DOHH2 (cell line): ENCODE results near the gene FARS2.

Source experiments
- H3F3A ChIP-seq: fragments of 200-600 bp; sonication (generic), shearing (Covaris generic); 2 replicates; pipeline ENCODE4 v1.6.0; 2016; ENCODE audit warnings: antibody characterized with exemption, mild to moderate bottlenecking; ENCODE audit not compliant: control insufficient read depth, insufficient read depth
- H3K27ac ChIP-seq: fragments of 200-600 bp; sonication (generic); 2 replicates; pipeline ENCODE4 v1.5.1; 2014; ENCODE audit warnings: low read depth, mild to moderate bottlenecking, low read length, moderate library complexity
- H3K27me3 ChIP-seq: fragments of 200-600 bp; sonication (generic); 2 replicates; pipeline ENCODE4 v1.6.1; 2014; ENCODE audit warnings: mild to moderate bottlenecking, low read length, mixed read lengths; ENCODE audit not compliant: control insufficient read depth
- H3K36me3 ChIP-seq: fragments of 200-600 bp; sonication (generic); 2 replicates; pipeline ENCODE4 v1.6.1; 2014; ENCODE audit warnings: mild to moderate bottlenecking, low read length, moderate library complexity, mixed read lengths; ENCODE audit not compliant: control insufficient read depth
- H3K4me1 ChIP-seq: fragments of 200-600 bp; sonication (generic); 2 replicates; pipeline ENCODE4 v1.6.1; 2014; ENCODE audit warnings: mild to moderate bottlenecking, low read length, mixed read lengths; ENCODE audit not compliant: control insufficient read depth
- H3K4me2 ChIP-seq: fragments of 200-600 bp; sonication (generic); 2 replicates; pipeline ENCODE4 v1.6.0; 2014; ENCODE audit warnings: mild to moderate bottlenecking, low read length, moderate library complexity
- H3K4me3 ChIP-seq: fragments of 200-600 bp; sonication (generic); 2 replicates; pipeline ENCODE4 v1.5.1; 2014; ENCODE audit warnings: mild to moderate bottlenecking, low read length, mixed read lengths
- H3K79me2 ChIP-seq: fragments of 200-600 bp; sonication (generic); 2 replicates; pipeline ENCODE4 v1.6.1; 2014; ENCODE audit warnings: mild to moderate bottlenecking, low read length, mixed read lengths; ENCODE audit not compliant: control insufficient read depth
- H3K9me2 ChIP-seq: fragments of 200-600 bp; sonication (generic); replicated peaks from 2 replicates; pipeline ENCODE4 v1.6.1; 2014; ENCODE audit warnings: mild to moderate bottlenecking, low read length, mixed read lengths; ENCODE audit not compliant: control insufficient read depth
- H3K9me3 ChIP-seq: fragments of 200-600 bp; sonication (generic); 2 replicates; pipeline ENCODE4 v1.6.1; 2014; ENCODE audit warnings: antibody characterized with exemption, low read length, mixed read lengths; ENCODE audit not compliant: control insufficient read depth, insufficient read depth
- H4K20me1 ChIP-seq: fragments of 200-600 bp; sonication (generic); 2 replicates; pipeline ENCODE4 v1.6.0; 2014; ENCODE audit warnings: low read depth, mild to moderate bottlenecking, antibody characterized with exemption, low read length, moderate library complexity; ENCODE audit not compliant: control insufficient read depth, insufficient read depth
- EZH2phosphoT487 ChIP-seq: fragments of 200-600 bp; sonication (generic); IDR thresholded peaks from 2 replicates; pipeline ENCODE4 v1.6.1; 2017; ENCODE audit warnings: borderline replicate concordance, mild to moderate bottlenecking, antibody characterized with exemption, low read length, moderate library complexity, mixed read lengths
- TF ChIP-seq, protein P1 (sequence below): fragments of 200-600 bp; sonication (generic); IDR thresholded peaks from one replicate; pipeline ENCODE4 v1.5.1; 2014; ENCODE audit warnings: antibody characterized with exemption, mild to moderate bottlenecking, low read depth, low read length; ENCODE audit not compliant: poor library complexity, severe bottlenecking

FARS2 gene

DNA sequence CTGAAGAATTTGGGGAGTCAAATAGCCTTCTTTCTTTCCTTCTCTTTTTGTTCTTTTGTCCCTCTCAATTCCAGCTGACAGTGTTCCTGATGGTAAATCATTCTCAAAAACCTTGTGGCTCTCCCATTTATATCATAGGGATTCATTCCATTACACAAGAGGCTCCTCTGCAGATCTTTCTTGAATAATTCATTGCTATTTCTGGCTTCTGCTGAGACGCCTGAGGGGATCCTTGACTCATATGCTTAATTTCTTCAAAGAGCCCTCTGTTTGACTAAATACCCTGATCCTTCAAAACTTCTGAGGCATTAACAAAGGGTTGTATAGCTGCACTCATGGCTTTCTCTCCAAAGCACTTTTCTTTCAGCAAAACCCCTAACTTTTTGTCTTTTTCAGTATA lies 289.3 kb downstream of the FARS2 start:
- no peak overlapping the region for H3K4me2 ChIP-seq
- no peak overlapping the region for H3K4me3 ChIP-seq
- no peaks in the 10 kb centered on the region for H3K36me3 ChIP-seq
- H3K9me2 ChIP-seq: no peaks in the 10 kb centered on the region
- no peaks in the 10 kb centered on the region for H3K27me3 ChIP-seq
- H3K79me2 ChIP-seq: no peaks in the 10 kb centered on the region
- no peaks in the 10 kb centered on the region for H3K4me1 ChIP-seq
- TF ChIP-seq, protein P1, sequence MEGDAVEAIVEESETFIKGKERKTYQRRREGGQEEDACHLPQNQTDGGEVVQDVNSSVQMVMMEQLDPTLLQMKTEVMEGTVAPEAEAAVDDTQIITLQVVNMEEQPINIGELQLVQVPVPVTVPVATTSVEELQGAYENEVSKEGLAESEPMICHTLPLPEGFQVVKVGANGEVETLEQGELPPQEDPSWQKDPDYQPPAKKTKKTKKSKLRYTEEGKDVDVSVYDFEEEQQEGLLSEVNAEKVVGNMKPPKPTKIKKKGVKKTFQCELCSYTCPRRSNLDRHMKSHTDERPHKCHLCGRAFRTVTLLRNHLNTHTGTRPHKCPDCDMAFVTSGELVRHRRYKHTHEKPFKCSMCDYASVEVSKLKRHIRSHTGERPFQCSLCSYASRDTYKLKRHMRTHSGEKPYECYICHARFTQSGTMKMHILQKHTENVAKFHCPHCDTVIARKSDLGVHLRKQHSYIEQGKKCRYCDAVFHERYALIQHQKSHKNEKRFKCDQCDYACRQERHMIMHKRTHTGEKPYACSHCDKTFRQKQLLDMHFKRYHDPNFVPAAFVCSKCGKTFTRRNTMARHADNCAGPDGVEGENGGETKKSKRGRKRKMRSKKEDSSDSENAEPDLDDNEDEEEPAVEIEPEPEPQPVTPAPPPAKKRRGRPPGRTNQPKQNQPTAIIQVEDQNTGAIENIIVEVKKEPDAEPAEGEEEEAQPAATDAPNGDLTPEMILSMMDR: no peak
- TF ChIP-seq EZH2phosphoT487: no peak
- no peaks in the 10 kb centered on the region for H3F3A ChIP-seq
- no peaks in the 10 kb centered on the region for H3K9me3 ChIP-seq
- no peak overlapping the region for H3K27ac ChIP-seq
- no peaks in the 10 kb centered on the region for H4K20me1 ChIP-seq

DNA sequence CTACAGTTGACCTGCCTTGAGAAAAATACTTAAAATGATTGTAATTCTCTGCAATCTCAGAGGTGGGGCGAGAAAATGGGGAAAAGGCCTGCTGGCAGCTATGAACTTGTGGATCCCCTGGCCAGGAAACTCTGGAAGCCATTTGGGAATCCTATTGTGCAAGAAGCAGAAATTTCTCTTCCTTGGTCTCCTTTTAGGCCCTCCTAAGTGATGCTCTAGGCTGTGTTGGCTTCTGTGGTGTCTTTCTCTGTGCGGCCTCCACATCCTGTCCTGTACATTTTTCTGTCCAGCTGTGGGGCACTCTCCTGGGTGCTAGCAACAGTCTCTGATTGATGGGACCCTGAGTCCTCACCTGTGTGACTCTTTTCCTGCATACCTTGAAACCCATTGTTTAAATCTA lies 290.9 kb downstream of the FARS2 start:
- H4K20me1 ChIP-seq: no peaks in the 10 kb centered on the region
- H3K27ac ChIP-seq: no peak overlapping the region
- TF ChIP-seq, protein P1: no peak
- TF ChIP-seq EZH2phosphoT487: no peak
- no peaks in the 10 kb centered on the region for H3K36me3 ChIP-seq
- H3K79me2 ChIP-seq: no peaks in the 10 kb centered on the region
- no peak overlapping the region for H3K4me2 ChIP-seq
- no peak overlapping the region for H3K4me3 ChIP-seq
- H3K27me3 ChIP-seq: no peaks in the 10 kb centered on the region
- no peaks in the 10 kb centered on the region for H3K9me3 ChIP-seq
- H3K9me2 ChIP-seq: no peaks in the 10 kb centered on the region
- H3K4me1 ChIP-seq: no peaks in the 10 kb centered on the region
- H3F3A ChIP-seq: no peaks in the 10 kb centered on the region

DNA sequence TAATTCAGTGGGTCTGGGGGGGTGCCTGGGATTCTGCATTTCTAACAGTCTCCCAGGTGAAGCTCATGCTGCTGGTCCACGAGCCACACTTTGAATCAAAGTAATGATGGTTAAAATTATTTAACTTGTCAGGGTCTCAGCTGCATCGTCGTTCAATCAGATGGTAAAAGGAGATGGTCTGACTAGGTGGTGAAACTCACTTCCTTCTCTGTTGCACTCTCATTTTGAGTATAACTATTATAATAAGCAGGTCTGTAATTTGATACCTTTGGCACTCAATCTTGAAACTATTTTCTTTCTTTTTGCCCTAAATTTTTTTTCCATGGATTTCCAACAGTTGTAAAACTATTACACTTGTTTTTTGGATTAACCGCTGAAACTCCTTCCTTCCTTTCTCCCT lies 292.5 kb downstream of the FARS2 start:
- no peaks in the 10 kb centered on the region for H3K9me2 ChIP-seq
- no peak overlapping the region for H3K27ac ChIP-seq
- TF ChIP-seq EZH2phosphoT487: no peak
- TF ChIP-seq, protein P1: no peak
- no peaks in the 10 kb centered on the region for H3K36me3 ChIP-seq
- H3K4me3 ChIP-seq: no peak overlapping the region
- H3K27me3 ChIP-seq: no peaks in the 10 kb centered on the region
- no peaks in the 10 kb centered on the region for H3K4me1 ChIP-seq
- H3K4me2 ChIP-seq: no peak overlapping the region
- no peaks in the 10 kb centered on the region for H3K9me3 ChIP-seq
- no peaks in the 10 kb centered on the region for H4K20me1 ChIP-seq
- H3K79me2 ChIP-seq: no peaks in the 10 kb centered on the region
- no peaks in the 10 kb centered on the region for H3F3A ChIP-seq

DNA sequence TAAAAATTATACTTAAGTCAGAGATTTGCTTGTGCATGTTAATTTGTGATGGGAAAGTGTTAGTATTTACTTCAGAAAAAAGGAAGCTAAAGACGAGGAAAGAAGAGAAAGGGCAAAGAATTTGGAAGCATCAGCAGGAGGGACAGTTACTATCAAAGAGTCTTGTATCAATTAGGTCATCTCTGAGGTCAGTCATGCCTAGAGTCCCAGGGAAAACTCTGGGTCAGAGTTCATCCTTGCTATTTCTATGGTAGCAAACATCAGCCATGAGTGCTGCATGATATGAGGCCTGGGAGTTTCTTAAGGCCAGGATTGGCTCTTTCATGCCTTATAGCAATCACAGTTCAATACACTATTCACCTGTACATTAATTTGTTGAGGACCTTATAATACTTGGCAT lies 292.9 kb downstream of the FARS2 start:
- H3K4me1 ChIP-seq: no peaks in the 10 kb centered on the region
- no peaks in the 10 kb centered on the region for H4K20me1 ChIP-seq
- no peak overlapping the region for H3K4me3 ChIP-seq
- no peaks in the 10 kb centered on the region for H3K9me3 ChIP-seq
- no peaks in the 10 kb centered on the region for H3K36me3 ChIP-seq
- no peak for TF ChIP-seq EZH2phosphoT487
- TF ChIP-seq, protein P1: no peak
- H3K27ac ChIP-seq: no peak overlapping the region
- no peaks in the 10 kb centered on the region for H3K79me2 ChIP-seq
- no peak overlapping the region for H3K4me2 ChIP-seq
- no peaks in the 10 kb centered on the region for H3K9me2 ChIP-seq
- H3K27me3 ChIP-seq: no peaks in the 10 kb centered on the region
- no peaks in the 10 kb centered on the region for H3F3A ChIP-seq
